ENCODE data around the gene SIAE.

The SIAE gene

GRCh38 chr11:124718801-124719200 is 45.3 kb upstream of the SIAE start:
- Histone ChIP-seq H3K79me1 (replicated peaks; ENCODE audit: low read length, poor library complexity, severe bottlenecking) (no peaks in the 10 kb centered on the region), H2BK12ac (ENCODE audit: low read length in 2 of 2) (no peak overlapping the region), H3K18ac (ENCODE audit: low read depth in 1 of 2, low read length in 2 of 2) (no peak overlapping the region), H3K27ac (ENCODE audit: low read length, poor library complexity, severe bottlenecking) (no peak overlapping the region), H2BK120ac (ENCODE audit: low read depth, low read length) (no peak overlapping the region), H3K9me3 (ENCODE audit: control insufficient read depth, low read length) (no peaks in the 10 kb centered on the region), H3K9ac (ENCODE audit: low read length) (no peak overlapping the region), H4K8ac (ENCODE audit: low read length) (no peak overlapping the region), H3K4me2 (ENCODE audit: low read length, poor library complexity, severe bottlenecking) (no peak overlapping the region), H3K4ac (ENCODE audit: low read depth in 1 of 2, low read length in 2 of 2) (no peak overlapping the region), H3K36me3 (ENCODE audit: control insufficient read depth in 1 of 2, insufficient read depth in 2 of 2, low read depth in 1 of 2, low read length in 2 of 2) (no peaks in the 10 kb centered on the region), H3K4me3 (ENCODE audit: insufficient read depth in 1 of 2, low read depth in 1 of 2, low read length in 2 of 2) (peak overlapping the region in 1 of 2 experiments; percentile 78), H2AK5ac (ENCODE audit: low read length, severe bottlenecking) (no peak overlapping the region), H4K91ac (ENCODE audit: low read length) (no peak overlapping the region), H2AFZ (ENCODE audit: low read depth, low read length) (no peak overlapping the region), H3K14ac (ENCODE audit: low read length in 2 of 2) (no peak overlapping the region), H3K27me3 (ENCODE audit: control insufficient read depth in 1 of 2, insufficient read depth in 1 of 2, low read length in 2 of 2) (peaks cover 75 to 99% of the 10 kb centered on the region in 2 experiments), H2BK15ac (ENCODE audit: low read depth, poor library complexity, severe bottlenecking) (no peak overlapping the region), H3K23ac (ENCODE audit: low read length in 2 of 2) (no peak overlapping the region), H2BK5ac (ENCODE audit: low read depth, low read length, poor library complexity, severe bottlenecking) (no peak overlapping the region), H3K4me1 (ENCODE audit: control insufficient read depth, insufficient read depth, low read depth, low read length) (peaks cover 10% of the 10 kb centered on the region)
- no peak for DNase-seq
- WGBS = 45% methylated on average over 14 of the region's 14 CpGs

- no peak overlapping the region for H2BK12ac ChIP-seq (ENCODE audit: low read length in 2 of 2)
- no peak overlapping the region for H2AK5ac ChIP-seq (ENCODE audit: low read length, severe bottlenecking)
- WGBS = 1% methylated on average over 32 of the region's 45 CpGs
- H3K4me1 ChIP-seq (ENCODE audit: control insufficient read depth, insufficient read depth, low read depth, low read length) = peaks cover 10% of the 10 kb centered on the region
- H3K36me3 ChIP-seq (ENCODE audit: control insufficient read depth in 1 of 2, insufficient read depth in 2 of 2, low read depth in 1 of 2, low read length in 2 of 2) = no peaks in the 10 kb centered on the region
- peak overlapping the region in 1 of 2 experiments; percentile 87 for H3K23ac ChIP-seq (ENCODE audit: low read length in 2 of 2)
- no peak overlapping the region for H2BK15ac ChIP-seq (ENCODE audit: low read depth, poor library complexity, severe bottlenecking)
- H4K91ac ChIP-seq (ENCODE audit: low read length) = no peak overlapping the region
- peak overlapping the region; percentile 13 for H4K8ac ChIP-seq (ENCODE audit: low read length)
- H3K27me3 ChIP-seq (ENCODE audit: control insufficient read depth in 1 of 2, insufficient read depth in 1 of 2, low read length in 2 of 2) = peaks cover 67 to 92% of the 10 kb centered on the region in 2 experiments
- no peak overlapping the region for H3K27ac ChIP-seq (ENCODE audit: low read length, poor library complexity, severe bottlenecking)
- H2AFZ ChIP-seq (ENCODE audit: low read depth, low read length) = peak overlapping the region; percentile 75
- peak overlapping the region; percentile 34 to 78 for H3K4me3 ChIP-seq (ENCODE audit: insufficient read depth in 1 of 2, low read depth in 1 of 2, low read length in 2 of 2)
- H3K9ac ChIP-seq (ENCODE audit: low read length) = peak overlapping the region; percentile 32
- DNase-seq = peak; percentile 20
- H3K4me2 ChIP-seq (ENCODE audit: low read length, poor library complexity, severe bottlenecking) = peak overlapping the region; percentile 87
- H2BK5ac ChIP-seq (ENCODE audit: low read depth, low read length, poor library complexity, severe bottlenecking) = no peak overlapping the region
- no peaks in the 10 kb centered on the region for H3K79me1 ChIP-seq (replicated peaks; ENCODE audit: low read length, poor library complexity, severe bottlenecking)
- H2BK120ac ChIP-seq (ENCODE audit: low read depth, low read length) = no peak overlapping the region
- H3K14ac ChIP-seq (ENCODE audit: low read length in 2 of 2) = no peak overlapping the region
- H3K9me3 ChIP-seq (ENCODE audit: control insufficient read depth, low read length) = no peaks in the 10 kb centered on the region
- no peak overlapping the region for H3K18ac ChIP-seq (ENCODE audit: low read depth in 1 of 2, low read length in 2 of 2)
- no peak overlapping the region for H3K4ac ChIP-seq (ENCODE audit: low read depth in 1 of 2, low read length in 2 of 2)
Measured at GRCh38 chr11:124717786-124718651, 44.5 kb upstream of the SIAE start.

- 48% methylated on average over 7 of the region's 7 CpGs for WGBS
- Histone ChIP-seq H3K4ac (ENCODE audit: low read depth in 1 of 2, low read length in 2 of 2) (no peak overlapping the region), H2BK5ac (ENCODE audit: low read depth, low read length, poor library complexity, severe bottlenecking) (no peak overlapping the region), H2BK15ac (ENCODE audit: low read depth, poor library complexity, severe bottlenecking) (no peak overlapping the region), H4K8ac (ENCODE audit: low read length) (no peak overlapping the region), H3K9me3 (ENCODE audit: control insufficient read depth, low read length) (no peaks in the 10 kb centered on the region), H3K23ac (ENCODE audit: low read length in 2 of 2) (no peak overlapping the region), H3K4me2 (ENCODE audit: low read length, poor library complexity, severe bottlenecking) (no peak overlapping the region), H3K18ac (ENCODE audit: low read depth in 1 of 2, low read length in 2 of 2) (no peak overlapping the region), H2BK12ac (ENCODE audit: low read length in 2 of 2) (no peak overlapping the region), H3K4me1 (ENCODE audit: control insufficient read depth, insufficient read depth, low read depth, low read length) (peaks cover 10% of the 10 kb centered on the region), H2AK5ac (ENCODE audit: low read length, severe bottlenecking) (no peak overlapping the region), H3K14ac (ENCODE audit: low read length in 2 of 2) (no peak overlapping the region), H2BK120ac (ENCODE audit: low read depth, low read length) (no peak overlapping the region), H4K91ac (ENCODE audit: low read length) (no peak overlapping the region), H3K4me3 (ENCODE audit: insufficient read depth in 1 of 2, low read depth in 1 of 2, low read length in 2 of 2) (peak overlapping the region in 1 of 2 experiments; percentile 78), H3K27ac (ENCODE audit: low read length, poor library complexity, severe bottlenecking) (no peak overlapping the region), H3K79me1 (replicated peaks; ENCODE audit: low read length, poor library complexity, severe bottlenecking) (no peaks in the 10 kb centered on the region), H3K27me3 (ENCODE audit: control insufficient read depth in 1 of 2, insufficient read depth in 1 of 2, low read length in 2 of 2) (peaks cover 61 to 86% of the 10 kb centered on the region in 2 experiments), H2AFZ (ENCODE audit: low read depth, low read length) (no peak overlapping the region), H3K36me3 (ENCODE audit: control insufficient read depth in 1 of 2, insufficient read depth in 2 of 2, low read depth in 1 of 2, low read length in 2 of 2) (no peaks in the 10 kb centered on the region), H3K9ac (ENCODE audit: low read length) (peak overlapping the region; percentile 32)
- peak; percentile 10 for DNase-seq
Measured at GRCh38 chr11:124717421-124717785, 43.9 kb upstream of the SIAE start.

- no peaks in the 10 kb centered on the region for H3K36me3 ChIP-seq (ENCODE audit: control insufficient read depth in 1 of 2, insufficient read depth in 2 of 2, low read depth in 1 of 2, low read length in 2 of 2)
- no peaks in the 10 kb centered on the region for H3K9me3 ChIP-seq (ENCODE audit: control insufficient read depth, low read length)
- no peak overlapping the region for H2AK5ac ChIP-seq (ENCODE audit: low read length, severe bottlenecking)
- H2BK5ac ChIP-seq (ENCODE audit: low read depth, low read length, poor library complexity, severe bottlenecking) = no peak overlapping the region
- no peak overlapping the region for H4K8ac ChIP-seq (ENCODE audit: low read length)
- no peak overlapping the region for H2BK12ac ChIP-seq (ENCODE audit: low read length in 2 of 2)
- H3K27me3 ChIP-seq (ENCODE audit: control insufficient read depth in 1 of 2, insufficient read depth in 1 of 2, low read length in 2 of 2) = peaks cover 52 to 78% of the 10 kb centered on the region in 2 experiments
- H3K18ac ChIP-seq (ENCODE audit: low read depth in 1 of 2, low read length in 2 of 2) = no peak overlapping the region
- no peak overlapping the region for H3K23ac ChIP-seq (ENCODE audit: low read length in 2 of 2)
- H3K4me3 ChIP-seq (ENCODE audit: insufficient read depth in 1 of 2, low read depth in 1 of 2, low read length in 2 of 2) = no peak overlapping the region
- H2AFZ ChIP-seq (ENCODE audit: low read depth, low read length) = no peak overlapping the region
- no peak overlapping the region for H3K14ac ChIP-seq (ENCODE audit: low read length in 2 of 2)
- H2BK120ac ChIP-seq (ENCODE audit: low read depth, low read length) = no peak overlapping the region
- no peak for DNase-seq
- H3K9ac ChIP-seq (ENCODE audit: low read length) = no peak overlapping the region
- H3K4ac ChIP-seq (ENCODE audit: low read depth in 1 of 2, low read length in 2 of 2) = no peak overlapping the region
- H3K4me1 ChIP-seq (ENCODE audit: control insufficient read depth, insufficient read depth, low read depth, low read length) = peaks cover 10% of the 10 kb centered on the region
- no peak overlapping the region for H3K27ac ChIP-seq (ENCODE audit: low read length, poor library complexity, severe bottlenecking)
- 48% methylated on average over 3 of the region's 3 CpGs for WGBS
- H4K91ac ChIP-seq (ENCODE audit: low read length) = no peak overlapping the region
- no peak overlapping the region for H2BK15ac ChIP-seq (ENCODE audit: low read depth, poor library complexity, severe bottlenecking)
- H3K79me1 ChIP-seq (replicated peaks; ENCODE audit: low read length, poor library complexity, severe bottlenecking) = no peaks in the 10 kb centered on the region
- H3K4me2 ChIP-seq (ENCODE audit: low read length, poor library complexity, severe bottlenecking) = no peak overlapping the region
Measured at GRCh38 chr11:124716591-124716990, 43.1 kb upstream of the SIAE start.
